Lung (tissue), 12 donors: ENCODE data around the gene CLCN3. TPM values are rescaled to one million over a fixed set of nuclear protein-coding genes. Genes with fewer than 3 reads are reported as not detected.

Source experiments
- ATAC-seq: fragments of 200-7000 bp; cut with Tn5 transposase; one replicate; pipeline ENCODE4 v1.9.1; 2020; ENCODE audit warnings: moderate number of reproducible peaks; ENCODE audit not compliant: insufficient read depth, low FRiP score
- DNase-seq, 3 donors: peaks; one replicate each; pipeline ENCODE4 v3.0.0-alpha.2; 2013 to 2017
- H3K27ac ChIP-seq, 2 donors: one replicate each; pipeline ENCODE4 v1.5.1; 2013; ENCODE audit warnings: mild to moderate bottlenecking in 2 of 2, moderate library complexity in 2 of 2, control low read depth in 1 of 2, inconsistent platforms in 1 of 2, low read depth in 1 of 2, low read length in 1 of 2
- H3K27me3 ChIP-seq, 3 donors: one replicate each; pipeline ENCODE4 v1.5.1; 2013; ENCODE audit warnings: low read length in 2 of 3; ENCODE audit not compliant: control insufficient read depth in 3 of 3, insufficient read depth in 3 of 3
- H3K36me3 ChIP-seq, 4 donors: one replicate each; pipeline ENCODE4 v1.5.1; 2013; ENCODE audit warnings: low read length in 4 of 4, mild to moderate bottlenecking in 1 of 4, moderate library complexity in 1 of 4; ENCODE audit not compliant: control insufficient read depth in 4 of 4, insufficient read depth in 4 of 4
- H3K4me1 ChIP-seq, 5 donors: one replicate each; pipeline ENCODE4 v1.5.1; 2013; ENCODE audit warnings: low read length in 5 of 5, mild to moderate bottlenecking in 2 of 5, moderate library complexity in 1 of 5; ENCODE audit not compliant: control insufficient read depth in 5 of 5, insufficient read depth in 5 of 5
- H3K4me3 ChIP-seq: one replicate; pipeline ENCODE4 v1.5.1; 2013; ENCODE audit warnings: mild to moderate bottlenecking, control low read depth, moderate library complexity
- H3K9ac ChIP-seq, 2 donors: one replicate each; pipeline ENCODE4 v1.5.1; 2013; ENCODE audit warnings: low read length in 2 of 2, control low read depth in 1 of 2; ENCODE audit not compliant: insufficient read depth in 1 of 2
- H3K9me3 ChIP-seq, 4 donors: one replicate each; pipeline ENCODE4 v1.5.1; 2013; ENCODE audit warnings: low read length in 3 of 4, mild to moderate bottlenecking in 1 of 4, moderate library complexity in 1 of 4; ENCODE audit not compliant: control insufficient read depth in 4 of 4, insufficient read depth in 3 of 4
- CTCF ChIP-seq: IDR thresholded peaks from 2 replicates; pipeline ENCODE4 v1.5.1; 2012; ENCODE audit warnings: mild to moderate bottlenecking; ENCODE audit errors: control extremely low read depth, extremely low read depth
- WGBS, 2 donors: extraction: QIAGEN DNeasy Blood & Tissue Kit; methylation state at CpG; one replicate each; pipeline ENCODE4 v1.1.7; 2013; 5-methylcytosine and 5-hydroxymethylcytosine counted together
- polyA plus RNA-seq, 2 donors: library from polyadenylated mRNA; stranded (reverse); fragments of 200-250 nt; gene quantifications; one replicate each; pipeline ENCODE4 v1.2.1, GENCODE V29; 2013
- total RNA-seq, 2 donors: library from RNA; depleted of rRNA in 1 of 2; stranded (reverse); fragments of >200 nt in 1 of 2; gene quantifications; one replicate each; pipeline ENCODE4 v1.2.1, GENCODE V29; 2014 to 2021
- donor health status: control.
- donor health status: control.
- donor health status: Bipolar disorder and iron deficiency.
- donor health status: healthy.
- donor health status: DM: yes; HTN: yes; CAD: no.

The CLCN3 gene
- total and polyA plus RNA-seq, 4 donors: 11.0 to 59.6 (median 27.6) TPM

- Histone ChIP-seq H3K9ac (no peak overlapping the region), H3K9me3 (no peaks in the 10 kb centered on the region), H3K36me3 (peaks cover 9 to 15% (median 11%) of the 10 kb centered on the region in 4 donors), H3K4me1 (no peaks in the 10 kb centered on the region), H3K27me3 (no peaks in the 10 kb centered on the region), H3K4me3 (no peak overlapping the region), H3K27ac (no peak overlapping the region)
- no peak for TF ChIP-seq CTCF
- WGBS, 2 donors: 98 to 99% methylated on average over 1 of the region's 1 CpG
- DNase-seq (no peak), ATAC-seq (no peak)
Observed at GRCh38 chr4:169744601-169745000, 124.2 kb downstream of the CLCN3 start.

- no peaks in the 10 kb centered on the region for H3K27me3 ChIP-seq
- no peak overlapping the region for H3K4me3 ChIP-seq
- ATAC-seq (no peak), DNase-seq (no peak)
- H3K36me3 ChIP-seq: peaks cover 8 to 11% (median 9%) of the 10 kb centered on the region in 4 donors
- H3K27ac ChIP-seq: no peak overlapping the region
- H3K9ac ChIP-seq: no peak overlapping the region
- 88 to 100% methylated on average over 1 of the region's 1 CpG for WGBS, 2 donors
- H3K4me1 ChIP-seq: no peaks in the 10 kb centered on the region
- H3K9me3 ChIP-seq: no peaks in the 10 kb centered on the region
- no peak for TF ChIP-seq CTCF
Observed at GRCh38 chr4:169745291-169745690, 124.9 kb downstream of the CLCN3 start.

GRCh38 chr4:169756971-169757574 lies 136.7 kb downstream of the CLCN3 start:
- ATAC-seq (no peak), DNase-seq (peak in 1 of 3 donors; percentile 7)
- no peaks in the 10 kb centered on the region for H3K27me3 ChIP-seq
- H3K9me3 ChIP-seq: no peaks in the 10 kb centered on the region
- peaks cover 0 to 6% (median 2%) of the 10 kb centered on the region in 4 donors for H3K36me3 ChIP-seq
- H3K4me3 ChIP-seq: peak overlapping the region; percentile 47
- 2 to 4% methylated on average over 13 of the region's 13 CpGs for WGBS, 2 donors
- peaks cover 2 to 19% (median 9%) of the 10 kb centered on the region in 5 donors for H3K4me1 ChIP-seq
- TF ChIP-seq CTCF: no peak
- peak overlapping the region; percentile 33 to 73 for H3K9ac ChIP-seq
- peak overlapping the region; percentile 58 to 80 for H3K27ac ChIP-seq
